Lower leg skin (tissue), 3 donors: ENCODE data around the gene DLG2.

Source experiments
- CTCF ChIP-seq, 3 donors: fragments of 450-650 bp; IDR thresholded peaks; one replicate each; pipeline ENCODE4 v1.5.1; 2016; ENCODE audit warnings: antibody characterized with exemption in 3 of 3, mild to moderate bottlenecking in 3 of 3, moderate library complexity in 2 of 3
- POLR2A ChIP-seq, 2 donors: fragments of 450-650 bp; IDR thresholded peaks; one replicate each; pipeline ENCODE4 v1.6.1; 2016 to 2017; ENCODE audit warnings: antibody characterized with exemption in 2 of 2, mild to moderate bottlenecking in 1 of 2, moderate library complexity in 1 of 2

GRCh38 chr11:84414920-84415319, 1212.2 kb downstream of the DLG2 start:
- TF ChIP-seq POLR2A (IDR thresholded peaks at IDR 0.05) (no peak), CTCF (IDR thresholded peaks at IDR 0.05) (no peak)
